Superior temporal gyrus (tissue), 1 donor: ENCODE data around the gene SART1.

Source experiments
- DNase-seq: peaks from one replicate; pipeline ENCODE4 v3.0.0-alpha.2; 2016; ENCODE audit errors: extremely low spot score

Gene SART1

DNA sequence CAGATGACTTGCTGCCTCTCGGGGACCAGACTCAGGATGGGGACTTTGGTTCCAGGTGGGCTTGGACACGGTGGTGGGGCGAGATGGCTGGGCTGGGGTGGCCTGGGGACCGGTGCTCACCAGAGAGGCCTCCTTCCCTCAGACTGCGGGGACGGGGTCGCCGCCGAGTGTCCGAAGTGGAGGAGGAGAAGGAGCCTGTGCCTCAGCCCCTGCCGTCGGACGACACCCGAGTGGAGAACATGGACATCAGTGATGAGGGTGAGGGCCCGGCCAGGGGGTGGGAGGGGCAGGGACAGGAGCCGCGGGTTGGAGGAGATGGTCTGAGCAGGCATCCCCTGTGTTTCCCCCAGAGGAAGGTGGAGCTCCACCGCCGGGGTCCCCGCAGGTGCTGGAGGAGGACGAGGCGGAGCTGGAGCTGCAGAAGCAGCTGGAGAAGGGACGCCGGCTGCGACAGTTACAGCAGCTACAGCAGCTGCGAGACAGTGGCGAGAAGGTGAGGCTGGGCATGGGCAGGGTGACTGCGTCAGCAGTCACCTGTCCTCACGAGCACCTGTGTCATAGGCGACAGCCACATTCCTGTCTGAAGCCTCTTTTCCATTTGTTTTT, 5.9 kb downstream of the SART1 start:
- DNase-seq, result no peak

DNA sequence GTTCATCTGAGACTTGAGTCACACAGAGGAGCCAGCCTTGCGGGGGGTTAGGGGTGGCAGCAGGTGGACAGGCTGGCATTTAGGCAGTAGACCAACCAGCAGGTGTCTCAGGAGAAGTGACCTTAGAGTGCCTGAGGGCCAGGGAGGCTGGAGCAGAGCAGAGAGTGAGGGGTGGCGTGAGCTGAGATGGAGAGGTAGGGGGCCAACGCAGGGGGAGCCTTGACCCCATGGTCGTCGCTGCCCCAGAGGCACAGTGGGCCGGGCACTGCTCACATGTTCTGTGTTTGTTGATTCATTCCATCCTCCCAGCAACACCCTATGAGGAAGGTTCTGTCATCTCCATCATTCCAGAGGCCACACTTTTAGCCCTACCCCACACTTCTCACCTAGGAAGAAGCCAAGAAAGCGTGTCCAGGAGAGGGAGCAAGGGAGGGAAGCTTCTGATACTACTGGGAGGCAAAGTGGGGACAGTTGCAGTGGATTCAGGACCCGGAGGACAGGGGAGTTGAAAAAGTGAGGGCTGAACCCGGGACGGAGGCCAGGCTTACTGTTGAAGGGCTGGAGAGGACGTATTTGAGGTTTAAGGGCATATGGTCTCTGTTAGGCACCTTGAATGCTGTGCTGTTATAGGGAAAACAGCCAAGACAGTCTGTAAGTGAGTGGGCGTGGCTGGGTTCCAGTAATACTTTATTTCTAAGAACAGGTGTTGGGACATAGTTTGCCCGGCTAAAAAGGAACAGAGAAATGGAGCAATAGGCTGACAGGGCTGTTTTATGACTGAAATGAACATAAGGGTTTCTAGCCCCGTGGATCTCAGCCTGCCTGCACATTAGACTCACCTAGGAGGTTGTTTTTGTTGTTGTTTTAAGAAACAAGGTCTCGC, 7.3 kb downstream of the SART1 start:
- no peak for DNase-seq

DNA sequence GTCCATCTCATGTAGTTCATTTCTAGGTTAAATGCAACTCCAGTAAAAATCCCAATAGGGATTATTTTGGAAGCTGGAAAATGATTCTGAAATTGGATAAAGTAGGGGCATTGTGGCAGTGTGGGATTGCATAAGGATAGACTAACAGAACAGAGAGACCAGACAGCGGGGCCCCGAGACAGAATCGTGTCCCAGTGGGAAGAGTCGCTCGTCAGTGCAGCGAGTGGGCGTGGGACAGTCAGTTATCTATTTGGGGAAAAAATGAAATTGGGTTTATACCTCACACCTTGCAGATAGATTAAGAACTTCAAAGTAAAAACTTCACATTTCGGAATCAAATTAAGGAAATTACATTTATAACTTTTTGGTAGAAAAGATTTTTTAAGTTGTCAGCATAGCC, 10.6 kb downstream of the SART1 start:
- no peak for DNase-seq

DNA sequence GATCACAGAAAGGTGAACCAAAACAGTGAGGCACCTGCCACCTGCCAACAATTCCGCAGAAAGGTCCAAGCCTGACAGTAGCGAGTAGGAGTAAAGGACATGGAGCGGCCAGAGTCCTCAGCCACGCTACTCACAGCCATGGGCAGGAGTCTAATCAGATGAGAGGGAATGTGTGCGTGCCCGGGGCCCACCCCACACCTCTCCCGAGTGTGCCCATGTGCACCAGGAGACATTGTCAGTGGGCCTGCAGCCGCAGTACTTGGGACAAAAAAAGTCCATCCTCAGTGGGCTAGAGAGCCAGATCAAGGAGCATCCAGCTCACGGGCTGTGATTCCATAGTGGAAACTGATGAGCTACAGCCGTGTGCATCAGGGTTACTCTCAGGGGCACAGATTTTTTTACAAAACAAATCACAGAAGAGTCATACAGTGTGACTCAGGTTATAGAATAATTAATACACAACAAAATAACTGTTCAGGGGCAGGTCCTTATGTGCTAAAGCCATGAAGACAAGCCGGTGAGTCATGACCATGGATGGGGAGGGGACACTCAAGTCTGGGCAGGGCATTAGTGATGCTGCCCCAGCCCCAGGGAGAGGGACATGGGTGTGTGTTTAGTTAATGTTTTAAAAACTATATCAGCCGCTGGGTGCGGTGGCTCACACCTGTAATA, 12.0 kb downstream of the SART1 start:
- no peak for DNase-seq

DNA sequence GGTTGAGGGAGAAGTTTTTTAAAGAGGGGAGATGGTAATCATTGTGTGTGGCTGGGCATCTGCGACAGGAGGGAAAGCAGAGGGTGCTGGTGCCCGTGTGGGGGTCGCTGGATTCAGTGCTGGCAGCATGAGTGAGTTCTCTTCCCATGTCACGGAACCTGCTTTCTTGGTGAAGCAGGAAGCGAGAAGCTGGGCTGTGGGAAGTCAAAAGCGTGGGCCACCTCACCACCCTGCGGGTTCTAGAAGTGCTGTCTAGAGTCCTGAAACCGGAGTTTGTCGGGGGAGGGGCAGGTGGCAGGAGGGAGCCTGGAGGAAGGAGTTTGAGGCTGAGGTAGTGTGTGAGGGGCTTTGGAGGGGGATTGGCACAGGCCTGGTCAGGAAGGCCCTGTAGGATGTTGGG, 14.2 kb downstream of the SART1 start:
- no peak for DNase-seq

DNA sequence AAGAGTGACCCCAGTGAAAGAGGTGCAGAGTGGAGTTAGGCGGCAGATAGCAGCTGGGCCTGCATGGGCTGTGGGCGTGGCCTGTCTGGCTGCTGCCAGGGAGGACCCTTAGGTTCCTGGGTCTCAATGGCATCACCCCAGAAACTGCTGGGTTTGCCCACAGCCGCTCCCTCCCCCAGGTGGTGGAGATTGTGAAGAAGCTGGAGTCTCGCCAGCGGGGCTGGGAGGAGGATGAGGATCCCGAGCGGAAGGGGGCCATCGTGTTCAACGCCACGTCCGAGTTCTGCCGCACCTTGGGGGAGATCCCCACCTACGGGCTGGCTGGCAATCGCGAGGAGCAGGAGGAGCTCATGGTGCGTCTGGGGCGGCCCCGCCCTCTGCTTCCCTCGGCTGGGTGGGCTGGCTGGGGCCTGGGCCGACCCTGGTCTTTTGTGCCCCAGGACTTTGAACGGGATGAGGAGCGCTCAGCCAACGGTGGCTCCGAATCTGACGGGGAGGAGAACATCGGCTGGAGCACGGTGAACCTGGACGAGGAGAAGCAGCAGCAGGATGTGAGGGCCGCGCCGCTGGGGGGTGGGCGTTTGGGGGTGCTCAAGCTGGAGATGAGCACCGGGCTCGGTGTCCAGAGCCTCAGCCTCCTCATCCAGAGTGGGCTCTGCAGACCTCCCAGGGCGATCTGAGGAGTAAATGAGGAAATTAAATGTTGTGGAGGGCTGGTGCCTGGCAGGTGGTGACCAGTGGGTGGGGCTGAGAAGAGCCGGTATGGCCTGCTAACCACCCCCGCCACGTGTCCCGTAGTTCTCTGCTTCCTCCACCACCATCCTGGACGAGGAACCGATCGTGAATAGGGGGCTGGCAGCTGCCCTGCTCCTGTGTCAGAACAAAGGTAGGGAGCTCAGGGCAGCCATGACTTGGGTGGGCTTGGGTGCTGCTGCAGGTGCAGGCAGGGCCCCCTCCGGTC, 15.0 kb downstream of the SART1 start:
- no peak for DNase-seq

DNA sequence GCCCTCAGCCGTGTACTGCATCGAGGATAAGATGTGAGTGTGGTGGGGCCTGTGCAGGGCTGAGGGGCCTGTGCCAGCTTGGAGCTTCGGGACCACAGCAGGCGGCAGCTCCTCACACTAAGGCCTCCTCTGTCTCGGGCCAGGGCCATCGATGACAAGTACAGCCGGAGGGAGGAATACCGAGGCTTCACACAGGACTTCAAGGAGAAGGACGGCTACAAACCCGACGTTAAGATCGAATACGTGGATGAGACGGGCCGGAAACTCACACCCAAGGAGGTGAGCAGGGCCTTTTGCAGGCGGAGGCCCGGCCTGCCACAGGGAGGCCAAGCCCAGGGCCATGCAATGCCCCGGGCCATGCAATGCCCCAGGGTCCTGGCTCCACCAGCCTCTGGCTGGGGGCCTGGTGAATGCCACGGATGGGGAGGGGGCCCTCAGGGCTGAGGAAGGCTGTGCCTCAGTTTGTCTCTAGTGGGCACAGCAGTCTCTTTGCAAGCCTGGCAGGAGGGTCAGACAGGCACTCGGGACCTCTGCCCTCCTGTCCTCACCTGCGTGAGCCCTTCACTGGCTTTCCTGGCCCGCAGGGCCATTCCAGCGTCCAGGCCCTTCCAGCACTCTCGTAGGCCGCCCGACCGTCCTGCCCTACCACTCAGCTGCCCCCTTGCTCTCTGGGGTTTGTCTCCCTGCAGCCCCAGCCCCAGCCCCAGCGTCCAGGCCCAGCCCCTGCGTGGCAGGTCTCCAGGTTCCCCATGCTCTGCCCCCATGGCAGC, 16.3 kb downstream of the SART1 start:
- DNase-seq, result no peak

DNA sequence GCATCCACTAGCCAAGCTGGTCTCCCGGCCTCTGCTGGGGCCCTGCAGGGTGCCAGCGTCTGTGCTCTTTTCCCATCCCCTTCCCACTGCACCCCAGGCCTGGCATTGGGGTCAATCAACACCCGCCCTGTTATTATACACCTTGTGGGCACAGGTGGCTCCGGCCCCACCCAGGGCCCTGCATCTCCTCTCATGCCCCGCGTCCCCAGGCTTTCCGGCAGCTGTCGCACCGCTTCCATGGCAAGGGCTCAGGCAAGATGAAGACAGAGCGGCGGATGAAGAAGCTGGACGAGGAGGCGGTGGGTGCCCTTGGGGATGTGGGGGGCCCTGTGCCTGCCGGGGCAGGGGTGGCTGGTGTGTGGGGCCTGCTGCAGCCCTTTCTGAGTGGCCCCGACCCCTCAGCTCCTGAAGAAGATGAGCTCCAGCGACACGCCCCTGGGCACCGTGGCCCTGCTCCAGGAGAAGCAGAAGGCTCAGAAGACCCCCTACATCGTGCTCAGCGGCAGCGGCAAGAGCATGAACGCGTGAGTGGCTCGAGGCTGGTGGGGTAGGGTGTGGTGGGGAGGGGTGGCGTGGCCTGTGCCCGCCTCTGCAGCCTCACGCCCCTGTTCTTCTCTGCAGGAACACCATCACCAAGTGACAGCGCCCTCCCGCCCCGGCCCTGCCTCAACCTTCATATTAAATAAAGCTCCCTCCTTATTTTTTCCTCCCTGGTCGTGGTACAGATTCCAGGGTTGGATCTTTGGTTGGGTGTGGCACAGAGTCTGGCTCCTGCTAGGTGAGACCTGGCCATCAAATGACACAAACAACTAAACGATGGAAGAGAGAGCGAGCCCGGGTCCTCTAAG, 17.1 kb downstream of the SART1 start:
- no peak for DNase-seq

DNA sequence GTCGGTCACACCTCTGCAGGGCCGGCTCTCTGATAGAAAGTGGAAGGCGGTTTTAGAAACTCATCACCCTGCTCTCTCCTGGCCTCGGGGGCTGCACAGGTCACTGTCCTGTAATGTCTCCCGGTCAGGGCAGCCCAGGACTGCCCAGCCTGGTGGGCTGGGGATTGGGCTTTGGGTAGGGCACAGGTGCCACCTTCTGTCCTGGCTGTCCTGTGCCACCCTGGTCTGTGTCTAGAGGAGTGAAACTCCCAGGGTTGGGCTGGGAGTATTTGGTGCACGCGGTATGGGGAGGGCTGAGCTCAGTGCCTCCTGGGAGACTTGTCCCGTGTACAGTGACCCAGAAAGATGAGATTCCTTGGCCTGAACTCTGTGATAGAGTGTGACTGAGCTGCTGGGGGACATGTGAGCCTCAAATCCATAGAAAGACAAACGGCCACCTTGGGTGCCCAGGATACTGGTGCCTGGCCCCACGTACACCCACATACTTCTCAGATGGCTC, 17.8 kb downstream of the SART1 start:
- DNase-seq, result no peak

DNA sequence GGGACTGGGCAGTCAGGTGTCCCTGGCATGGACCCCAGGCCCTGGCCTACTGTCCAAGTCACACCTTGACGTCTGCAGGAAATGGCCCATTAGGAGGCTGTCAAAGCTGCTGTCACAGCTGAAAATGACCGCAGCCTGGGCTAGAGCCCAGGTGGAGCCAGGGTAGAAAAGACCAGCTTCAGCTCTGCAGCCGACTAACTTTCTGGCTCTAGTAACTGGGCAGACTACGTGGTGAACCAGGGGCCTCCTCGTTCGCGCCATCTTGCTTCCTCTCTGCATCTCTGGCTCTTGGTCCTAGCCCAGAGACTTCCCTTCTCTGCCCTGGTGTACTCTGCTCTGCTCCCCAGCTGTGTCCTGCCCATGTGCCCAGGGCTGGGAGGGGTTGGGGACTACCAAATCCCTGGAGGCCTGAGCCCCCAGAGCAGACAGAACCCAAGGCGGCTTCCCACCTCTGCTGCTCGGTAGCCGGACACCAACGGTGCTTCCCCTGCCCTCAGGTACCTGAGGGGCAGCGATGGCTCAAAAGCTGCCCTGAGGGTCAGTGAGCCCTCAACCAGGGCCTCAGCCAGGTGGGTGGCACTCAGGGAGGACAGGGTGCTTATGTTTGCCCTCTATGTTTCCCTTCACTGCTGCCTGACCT, 19.7 kb downstream of the SART1 start:
- DNase-seq, result no peak

DNA sequence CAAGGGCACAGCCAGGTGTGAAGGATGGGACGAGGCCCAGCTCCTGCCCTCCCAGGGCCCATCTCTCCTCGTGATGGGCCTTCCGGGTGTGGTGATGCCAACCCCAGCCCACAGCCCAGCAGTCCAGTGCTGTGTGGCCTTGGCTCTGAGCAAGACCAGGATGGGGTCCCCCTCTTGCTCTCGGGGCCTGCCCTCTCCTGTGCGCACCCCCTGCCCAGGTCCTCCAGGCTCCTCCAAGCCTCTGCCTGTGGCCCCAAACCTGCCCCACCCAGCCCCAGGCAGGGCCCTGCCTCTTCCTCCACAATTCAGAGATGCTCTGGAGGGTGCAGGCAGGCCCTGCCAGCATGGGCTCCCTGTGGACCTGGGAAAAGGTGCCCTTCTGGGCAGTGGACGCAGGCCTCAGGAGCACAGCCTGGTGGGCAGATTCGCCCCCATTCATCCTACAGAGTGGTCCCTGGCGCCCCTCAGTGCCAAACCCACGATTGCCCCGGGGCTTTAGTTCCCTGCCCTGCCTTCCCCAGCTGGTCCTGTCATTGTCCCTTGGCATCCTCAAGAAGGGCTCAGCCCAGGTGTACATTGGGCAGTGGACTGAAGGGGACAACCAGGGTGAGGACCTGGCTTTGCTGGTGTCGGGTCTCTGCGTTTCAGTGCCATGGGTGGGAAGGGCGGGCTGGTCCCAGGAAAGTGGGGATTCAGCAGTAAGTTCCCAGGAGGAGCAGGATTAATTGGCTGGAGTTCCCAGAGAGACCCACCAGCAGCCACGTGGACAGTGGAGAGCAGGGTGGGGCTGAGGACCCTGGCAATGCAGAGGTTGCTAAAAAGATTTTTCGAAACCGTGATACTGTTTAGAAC, 20.7 kb downstream of the SART1 start:
- no peak for DNase-seq

DNA sequence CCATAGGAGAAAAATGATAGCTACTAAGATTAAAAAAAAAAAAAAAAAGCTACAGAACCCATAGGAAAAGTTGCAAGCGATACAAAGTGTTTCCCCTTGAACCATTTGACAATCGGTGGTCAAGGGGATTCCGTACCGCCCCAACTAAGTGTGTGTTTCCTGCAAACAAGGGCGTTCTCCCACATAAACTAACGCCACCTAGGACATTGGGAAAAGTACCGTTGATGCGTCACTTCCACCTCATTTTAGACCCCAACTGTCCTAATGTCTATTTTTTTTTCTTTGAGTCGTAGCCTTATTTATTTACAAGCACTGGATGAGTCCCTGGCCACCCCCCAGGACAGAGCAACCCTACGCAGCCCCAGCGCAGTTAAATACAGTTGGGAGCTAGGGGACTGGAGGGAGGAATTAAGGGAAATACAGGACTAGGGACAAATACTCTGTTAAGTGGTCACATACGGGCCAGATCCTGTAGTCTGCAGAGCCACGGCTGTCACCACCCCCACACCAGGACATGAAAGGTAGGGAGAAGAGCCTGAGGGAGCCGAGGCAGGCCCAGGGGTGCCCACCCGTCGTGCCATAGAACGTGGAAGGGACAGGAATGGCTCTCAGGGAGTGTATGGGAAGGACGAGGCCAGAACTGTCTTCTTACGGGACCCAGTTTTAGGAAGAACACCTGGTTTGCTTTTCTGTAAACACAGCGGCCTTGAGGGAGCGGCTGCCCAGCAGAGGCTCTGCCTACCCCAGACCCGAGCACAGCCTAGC, 21.5 kb downstream of the SART1 start:
- DNase-seq, result no peak

DNA sequence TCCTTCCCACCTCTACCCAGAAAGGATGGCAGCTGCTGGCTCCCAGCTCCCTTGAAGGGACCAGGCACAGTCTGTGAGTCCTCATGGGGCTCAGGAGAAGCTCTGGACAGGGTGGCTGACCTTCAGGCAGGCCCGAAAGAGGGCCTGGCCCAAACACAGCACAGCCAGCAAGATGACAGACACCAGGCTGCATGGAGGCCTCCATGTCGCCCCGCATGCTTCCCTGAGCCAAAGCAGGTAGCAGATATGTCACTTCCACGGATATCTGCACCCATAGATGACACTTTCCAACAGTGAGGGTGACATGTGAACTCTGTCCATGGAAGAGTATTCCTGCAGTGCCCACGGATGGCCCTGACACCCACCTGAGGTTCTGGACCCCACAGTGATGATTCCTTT, 22.1 kb downstream of the SART1 start:
- no peak for DNase-seq

DNA sequence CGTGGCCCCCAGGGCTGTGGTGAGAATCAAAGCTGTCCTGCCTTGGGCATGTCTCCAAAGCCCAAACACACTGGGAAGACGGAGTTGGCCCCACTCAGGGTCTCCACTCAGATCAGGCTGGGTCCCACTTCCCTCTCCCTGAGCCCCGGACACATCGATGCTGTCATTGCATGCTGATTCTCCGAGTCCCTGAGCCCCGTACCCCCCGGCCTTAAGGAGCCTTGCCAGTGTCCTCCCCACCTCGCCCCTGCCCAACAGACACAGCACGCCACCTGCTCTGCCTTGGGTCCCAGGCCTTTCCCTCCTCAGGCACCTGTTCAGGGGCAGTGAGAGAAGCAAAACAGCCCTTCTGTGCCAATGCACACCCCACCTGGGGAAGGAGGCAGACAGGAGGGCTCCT, 25.8 kb downstream of the SART1 start:
- DNase-seq, result no peak

DNA sequence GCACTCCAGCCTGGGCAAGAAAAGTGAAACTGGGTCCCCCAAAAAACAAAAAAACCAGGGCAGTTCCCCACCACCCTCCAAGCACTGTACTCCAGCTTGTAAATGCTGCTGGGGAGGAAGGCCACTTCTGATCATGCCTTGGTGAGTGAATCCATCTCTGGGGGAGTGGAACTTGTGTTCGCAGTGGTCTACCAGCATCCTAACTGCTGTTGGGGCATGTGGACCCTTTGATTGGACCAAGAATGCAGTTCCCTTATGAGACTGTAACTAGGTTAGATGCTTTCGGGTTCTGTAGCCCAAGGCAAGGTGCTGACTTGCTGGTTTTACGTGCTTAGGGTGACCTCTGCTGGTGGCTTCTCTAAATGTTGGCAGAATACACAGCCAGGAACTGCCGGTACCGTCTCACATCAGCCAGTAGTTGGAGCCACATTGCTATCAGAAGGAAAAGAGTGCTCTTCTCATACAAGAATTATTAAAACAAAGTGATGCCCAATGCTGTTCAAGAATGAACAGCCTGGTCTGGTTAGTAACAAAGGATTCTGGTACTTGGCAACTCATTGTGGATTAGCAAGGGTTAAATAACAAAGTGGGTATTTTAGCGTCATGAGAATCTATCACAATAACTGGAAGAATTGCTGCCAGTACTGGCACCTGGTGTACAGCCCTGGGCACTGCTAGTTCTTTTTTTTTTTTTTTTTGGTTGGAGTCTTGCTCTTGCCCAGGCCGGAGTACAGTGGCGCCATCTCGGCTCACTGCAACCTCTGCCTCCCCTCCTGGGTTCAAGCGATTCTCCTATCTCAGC, 27.5 kb downstream of the SART1 start:
- peak; percentile 97 for DNase-seq

DNA sequence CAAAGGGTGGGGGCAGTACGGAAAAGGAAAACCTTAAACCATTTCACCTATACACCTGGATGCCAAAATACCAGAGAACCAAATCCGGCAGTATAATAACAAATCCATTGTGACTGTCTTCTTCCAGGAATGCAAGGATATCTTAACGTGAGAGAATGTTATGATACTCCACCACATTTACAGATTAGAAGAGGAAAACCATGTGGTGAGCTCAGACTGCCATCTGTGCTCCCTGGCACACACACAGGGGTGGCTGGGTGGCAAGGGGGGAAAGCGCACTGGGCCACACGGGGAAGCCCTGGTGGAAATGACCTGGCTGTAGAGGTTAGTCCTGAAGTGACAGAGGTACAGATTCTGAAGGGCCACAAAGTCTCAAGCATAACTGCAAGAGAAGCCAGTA, 30.5 kb downstream of the SART1 start:
- no peak for DNase-seq

DNA sequence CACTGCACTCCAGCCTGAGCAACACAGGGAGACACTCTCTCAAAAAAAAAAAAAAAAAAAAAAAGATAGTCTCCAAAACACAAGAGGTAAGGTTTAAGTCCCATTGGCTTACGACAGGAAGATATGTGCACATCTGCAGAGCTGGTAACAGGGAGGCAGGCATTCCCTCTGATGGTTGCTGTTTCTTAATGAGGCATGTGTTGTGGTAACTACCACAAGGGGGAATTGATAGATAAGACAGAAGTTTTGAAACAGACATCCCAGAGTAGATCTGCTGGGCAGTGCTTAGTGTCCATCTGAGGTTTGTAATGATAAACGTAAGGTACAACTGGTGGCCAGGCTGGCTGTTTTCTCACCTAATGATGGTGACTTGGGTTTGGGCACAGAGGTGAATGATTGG, 35.8 kb downstream of the SART1 start:
- DNase-seq, result no peak
